GM12892 (cell line): ENCODE data around the gene TTC23L.
A peak's percentile ranks its signal among the peaks of the same experiment; 100 is the strongest.
"Not testable (repeated sequence)": the region's sequence is repeated elsewhere in the genome, so short reads cannot be mapped to it uniquely, and the experiment has no call there.

Experiments
- DNase-seq: peaks from one replicate; pipeline ENCODE4 v3.0.0; 2011; ENCODE audit not compliant: insufficient read length
- FAIRE-seq: peaks from 2 replicates; lab custom pipeline; 2011; peaks lifted over from hg19 to GRCh38; lab: Jason Lieb, UNC
- POLR2A ChIP-seq: IDR thresholded peaks from 2 replicates; pipeline ENCODE4 v1.6.1; 2011; ENCODE audit warnings: low read depth, low read length, control low read depth
- POLR2AphosphoS5 ChIP-seq: IDR thresholded peaks from 2 replicates; pipeline ENCODE4 v1.6.1; 2011; ENCODE audit warnings: low read depth, low read length, control low read depth
- TAF1 ChIP-seq: IDR thresholded peaks from 2 replicates; pipeline ENCODE4 v1.6.1; 2011; ENCODE audit warnings: low read depth, mild to moderate bottlenecking, control low read depth, low read length, borderline replicate concordance

TTC23L gene

DNA sequence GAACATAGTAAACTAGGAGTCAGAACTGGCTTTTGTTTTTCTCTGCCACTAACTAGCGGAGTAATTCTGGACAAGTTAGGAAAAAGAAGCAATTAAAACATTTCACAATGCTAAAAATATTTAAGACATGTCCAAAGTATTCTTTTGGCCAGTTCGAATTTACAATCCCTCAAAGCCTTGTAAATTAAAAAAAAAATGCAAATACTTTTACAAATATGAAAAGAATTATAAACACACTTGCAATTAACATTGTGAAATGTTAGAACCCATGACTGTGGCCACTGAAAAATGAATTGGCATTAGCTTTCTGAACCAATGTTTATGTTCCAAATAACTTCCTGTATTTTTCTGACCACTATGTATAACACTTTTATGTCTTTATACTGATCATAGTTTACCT, 74.1 kb downstream of the TTC23L start:
- TF ChIP-seq POLR2A (no peak), POLR2AphosphoS5 (no peak), TAF1 (no peak)
- FAIRE-seq: no peak
- DNase-seq: no peak

DNA sequence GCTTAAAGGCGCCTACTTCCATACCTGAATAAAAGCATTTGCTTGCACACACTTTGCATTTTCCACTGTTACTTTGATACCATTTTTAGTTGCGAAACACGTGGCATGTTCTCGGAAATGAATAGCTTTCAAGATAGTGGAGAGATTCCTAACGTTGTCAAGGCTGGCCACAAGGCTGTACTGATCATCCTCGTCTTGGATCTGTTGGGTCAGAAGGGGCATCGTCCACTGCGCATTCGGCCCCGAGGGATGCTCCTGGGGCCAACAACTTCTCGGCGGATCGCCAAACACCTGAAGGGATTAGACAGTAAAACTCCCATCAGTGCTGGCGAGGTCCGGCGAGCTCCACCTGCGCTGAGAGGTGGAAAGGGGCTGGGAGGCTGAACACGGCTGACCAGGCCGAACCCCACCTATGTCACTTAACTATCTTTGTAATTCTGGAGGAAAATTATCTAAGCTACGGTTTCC, 75.7 kb downstream of the TTC23L start:
- DNase-seq (no peak), FAIRE-seq (peak; percentile 61)
- TF ChIP-seq POLR2A (no peak), POLR2AphosphoS5 (no peak), TAF1 (no peak)

- peak; percentile 96 for FAIRE-seq
- peak; percentile 94 for TF ChIP-seq POLR2AphosphoS5
- peak; percentile 95 for TF ChIP-seq POLR2A
- peak; percentile 96 for TF ChIP-seq TAF1
- DNase-seq: peak; percentile 79
Measured at GRCh38 chr5:34915139-34915855, 76.3 kb downstream of the TTC23L start, which contains the start of the genes BRIX1 and RAD1. Gene BRIX1 (plus strand): TSS chr5:34915711. CDS start chr5:34915739, 28 bp downstream. Gene RAD1 (minus strand): TSS chr5:34915504. CDS start chr5:34914892, 612 bp downstream.

DNA sequence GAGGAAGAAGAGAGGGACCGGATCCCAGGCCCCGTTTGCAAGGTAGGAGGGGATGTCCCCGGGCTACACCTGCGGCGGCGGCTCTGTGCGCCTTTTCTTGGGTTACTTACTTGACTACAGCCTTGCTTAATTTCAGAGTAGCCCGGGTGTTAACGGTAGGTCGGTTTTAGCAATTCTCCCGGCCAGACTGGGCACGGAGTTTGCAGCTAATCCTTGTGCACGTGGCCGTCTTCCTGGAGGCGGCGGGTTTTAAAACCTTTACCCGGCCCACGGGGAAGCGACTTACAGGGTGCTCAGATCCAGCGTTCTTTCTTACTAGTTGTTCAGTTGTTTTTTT, 76.9 kb downstream of the TTC23L start:
- DNase-seq (no peak), FAIRE-seq (no peak)
- TF ChIP-seq TAF1 (no peak), POLR2AphosphoS5 (no peak), POLR2A (no peak)

DNA sequence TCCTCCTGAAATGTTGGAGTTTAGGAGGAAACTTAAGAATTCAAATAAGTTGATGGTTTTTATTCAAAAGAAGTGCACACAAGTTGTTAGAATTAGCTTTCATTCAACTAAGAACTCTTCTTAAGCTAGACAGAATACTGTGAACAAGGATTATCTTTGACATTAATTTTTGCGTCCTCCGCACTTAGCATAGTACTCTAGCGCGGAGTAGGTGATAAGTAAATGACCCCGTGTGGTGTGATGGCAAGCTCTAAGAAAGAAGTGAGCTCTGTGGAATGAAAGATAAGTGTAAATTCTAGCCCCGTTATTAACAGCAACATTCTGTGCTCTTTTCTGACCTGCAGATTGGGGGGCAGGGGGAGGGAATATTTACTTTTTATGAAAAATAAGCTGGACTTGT, 77.6 kb downstream of the TTC23L start:
- TF ChIP-seq TAF1 (no peak), POLR2A (no peak), POLR2AphosphoS5 (no peak)
- DNase-seq (no peak), FAIRE-seq (no peak)

GRCh38 chr5:34918025-34918424, 79.1 kb downstream of the TTC23L start:
- no peak for FAIRE-seq
- no peak for TF ChIP-seq TAF1
- no peak for TF ChIP-seq POLR2AphosphoS5
- no peak for TF ChIP-seq POLR2A
- no peak for DNase-seq

GRCh38 chr5:34919077-34919476, 80.1 kb downstream of the TTC23L start:
- no peak for TF ChIP-seq POLR2AphosphoS5
- no peak for TF ChIP-seq TAF1
- no peak for TF ChIP-seq POLR2A
- DNase-seq: no peak
- no peak for FAIRE-seq

DNA sequence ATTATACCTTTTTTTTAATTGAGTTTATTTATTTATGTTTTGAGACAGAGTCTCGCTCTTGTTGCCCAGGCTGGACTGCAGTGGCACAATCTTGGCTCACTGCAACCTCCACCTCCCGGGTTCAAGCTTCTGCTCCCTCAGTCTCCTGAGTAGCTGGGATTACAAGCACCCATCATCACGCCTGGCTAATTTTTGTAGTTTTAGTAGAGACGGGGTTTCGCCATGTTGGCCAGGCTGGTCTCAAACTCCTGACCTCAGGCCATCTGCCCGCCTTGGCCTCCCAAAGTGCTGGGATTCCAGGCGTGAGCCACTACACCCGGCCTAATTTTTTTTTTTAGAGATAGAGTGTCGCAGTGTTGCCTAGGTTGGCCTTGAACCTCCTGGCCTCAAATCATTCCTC, 84.3 kb downstream of the TTC23L start:
- FAIRE-seq, DNase-seq: not testable (repeated sequence)

DNA sequence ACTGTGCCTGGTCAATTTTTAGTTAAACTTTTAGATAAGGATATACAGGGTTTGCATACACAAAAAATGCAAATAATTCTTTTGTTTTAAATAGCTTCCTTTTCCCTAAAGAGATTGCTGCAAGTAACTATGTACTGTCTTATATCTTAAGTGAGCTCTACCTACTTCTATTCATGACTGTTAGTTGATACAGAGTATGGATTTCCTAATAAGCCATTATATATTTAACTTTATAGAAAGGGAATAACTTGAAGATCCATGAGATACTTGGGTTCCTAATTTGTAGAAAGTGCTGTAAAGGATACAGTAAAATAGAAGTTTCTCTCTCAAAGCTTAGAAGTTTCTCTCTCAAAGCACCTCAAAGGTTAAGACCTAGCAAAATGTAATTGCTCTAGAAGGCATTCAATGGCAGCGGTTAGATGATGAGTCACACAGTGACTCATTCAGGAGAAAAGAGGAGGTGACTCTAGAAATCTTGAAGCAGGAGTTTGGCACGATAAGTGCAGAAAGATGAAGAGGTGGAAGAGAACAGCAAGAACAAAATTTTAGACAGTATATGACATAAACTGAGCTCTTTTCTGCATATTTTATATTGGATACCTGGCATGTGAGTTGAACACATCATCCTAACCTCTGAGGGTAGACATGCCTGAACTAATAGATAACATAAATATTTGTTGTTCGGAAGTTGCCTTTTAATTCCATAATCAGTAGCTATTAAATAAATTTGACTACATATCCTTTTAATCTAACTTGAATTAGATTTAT, 84.9 kb downstream of the TTC23L start:
- FAIRE-seq (no peak), DNase-seq (no peak)
- no peak for TF ChIP-seq POLR2A
- TF ChIP-seq TAF1: no peak
- TF ChIP-seq POLR2AphosphoS5: no peak

- TF ChIP-seq TAF1 (no peak), POLR2A (no peak), POLR2AphosphoS5 (no peak)
- FAIRE-seq: no peak
- DNase-seq: no peak
Measured at GRCh38 chr5:34924462-34924765, 85.5 kb downstream of the TTC23L start.

GRCh38 chr5:34926318-34926888, 87.4 kb downstream of the TTC23L start:
- DNase-seq (no peak), FAIRE-seq (no peak)
- no peak for TF ChIP-seq POLR2A
- no peak for TF ChIP-seq POLR2AphosphoS5
- TF ChIP-seq TAF1: no peak

GRCh38 chr5:34927785-34928184, 88.8 kb downstream of the TTC23L start:
- TF ChIP-seq POLR2A (no peak; the same call in 1 of the 2 replicates), TAF1 (no peak), POLR2AphosphoS5 (no peak)
- FAIRE-seq (no peak), DNase-seq (no peak)
